SIG-M5 treated with dmso at 0.1 percent for 504 hours (cell line): ENCODE measurements around the gene BLNK.

Experiments used
- DNase-seq: peaks from one replicate; lab custom pipeline; 2025; ENCODE audit not compliant: unreplicated experiment; lab: John Stamatoyannopoulos, UW

The BLNK gene

GRCh38 chr10:96152437-96152836, 118.9 kb downstream of the BLNK start:
- DNase-seq: no peak
